Stimulated activated CD4-positive, alpha-beta T cell treated with anti-CD3 and anti-CD28 coated beads, Interleukin-4, amount 100 ng/mL, for 48 hours (primary cell): ENCODE results near the gene OSBPL2.

Experiments used
- DNase-seq, 2 donors: peaks; one replicate each; pipeline ENCODE4 v3.0.0-alpha.2; 2020; ENCODE audit warnings: low read depth in 2 of 2

The OSBPL2 gene

DNA sequence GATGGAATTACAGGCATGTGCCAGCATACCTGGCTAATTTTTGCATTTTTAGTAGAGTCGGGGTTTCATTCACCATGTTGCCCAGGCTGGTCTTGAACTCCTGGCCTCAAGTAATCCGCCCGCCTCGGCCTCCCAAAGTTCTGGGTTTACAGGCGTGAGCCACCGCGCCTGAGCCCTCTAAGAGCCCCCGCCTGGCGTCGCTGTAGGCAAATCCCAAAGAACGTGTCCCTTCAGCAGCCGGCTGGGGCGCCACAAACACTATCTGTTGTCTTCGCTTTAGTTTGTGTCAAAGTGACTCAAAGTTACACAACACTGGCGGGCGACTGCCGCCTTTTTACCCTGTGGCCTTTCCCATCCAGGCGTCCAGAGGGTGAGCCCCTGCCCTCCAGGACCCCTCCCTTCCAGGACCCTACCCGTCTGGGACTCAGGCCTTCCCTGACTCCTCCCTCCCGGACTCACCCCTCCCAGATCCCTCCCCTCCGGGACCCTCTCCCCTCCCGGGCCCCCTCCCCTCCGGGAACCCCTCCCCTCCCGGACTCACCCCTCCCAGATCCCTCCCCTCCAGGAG is 63.5 kb downstream of the OSBPL2 start:
- peak; percentile 84 to 86 for DNase-seq

- peak; percentile 93 to 94 for DNase-seq
These were observed 64.2 kb downstream of the OSBPL2 start, which contains the start of gene ADRM1 for GRCh38 chr20:62302341-62303061. TSS of gene ADRM1 (plus strand) at chr20:62302997. CDS start at chr20:62303569, 572 bp downstream.

DNA sequence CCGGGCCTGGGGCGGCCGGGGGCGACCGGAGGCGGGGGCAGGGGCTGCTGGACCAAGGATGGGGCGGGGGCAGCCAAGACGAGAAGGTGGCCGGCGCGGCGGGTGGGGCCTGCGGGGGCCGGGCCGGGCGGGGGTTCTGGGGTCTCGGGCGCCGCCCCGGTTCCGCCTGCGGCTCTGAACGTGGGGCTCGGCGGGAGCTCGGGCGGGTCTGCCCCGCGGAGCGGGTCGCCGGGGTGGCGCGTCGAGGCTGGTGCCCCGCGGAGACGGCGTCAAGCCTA is 64.7 kb downstream of the OSBPL2 start:
- DNase-seq: no peak

- DNase-seq: no peak
These were observed 65.3 kb downstream of the OSBPL2 start for GRCh38 chr20:62303340-62304226.

- no peak for DNase-seq
These were observed 66.2 kb downstream of the OSBPL2 start for GRCh38 chr20:62304331-62305148.

GRCh38 chr20:62305149-62305764 is 66.9 kb downstream of the OSBPL2 start:
- no peak for DNase-seq

GRCh38 chr20:62305765-62306413 is 67.6 kb downstream of the OSBPL2 start:
- no peak for DNase-seq

DNA sequence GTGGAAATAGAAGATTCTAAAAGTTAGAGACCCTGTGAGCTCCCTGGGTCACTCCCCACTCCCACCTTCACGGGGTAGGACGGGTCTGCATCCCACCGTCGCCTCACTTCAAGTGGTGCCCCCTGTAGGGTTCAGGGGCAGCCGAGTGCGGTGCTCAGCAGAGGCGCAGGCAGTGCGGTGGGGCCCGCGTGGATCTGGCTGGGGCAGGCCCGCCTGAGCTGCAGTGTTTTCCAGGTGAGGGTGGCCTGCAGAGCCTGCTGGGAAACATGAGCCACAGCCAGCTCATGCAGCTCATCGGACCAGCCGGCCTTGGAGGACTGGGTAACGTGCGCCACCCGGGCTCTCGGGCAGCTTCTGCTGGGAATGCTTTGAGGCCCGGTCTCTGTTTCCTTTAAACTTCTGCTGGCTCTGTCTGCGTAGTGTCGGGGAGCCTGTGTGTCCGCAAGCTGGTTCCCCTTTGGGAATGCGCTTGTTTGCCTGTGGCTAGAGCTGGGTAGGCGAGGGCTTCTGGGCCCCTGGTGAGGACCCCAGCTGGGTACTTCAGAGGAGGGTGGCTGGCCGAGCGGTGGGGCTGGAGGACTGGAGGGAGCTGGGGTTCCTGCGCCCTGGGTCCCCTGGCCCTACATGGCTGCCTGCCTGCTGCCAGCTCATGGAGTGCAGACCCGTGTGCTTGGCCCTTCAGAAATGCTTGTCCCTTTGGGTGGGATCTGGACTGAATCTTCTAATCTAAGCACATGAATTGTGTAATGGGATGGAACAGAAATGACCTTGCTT is 68.3 kb downstream of the OSBPL2 start:
- DNase-seq: no peak

DNA sequence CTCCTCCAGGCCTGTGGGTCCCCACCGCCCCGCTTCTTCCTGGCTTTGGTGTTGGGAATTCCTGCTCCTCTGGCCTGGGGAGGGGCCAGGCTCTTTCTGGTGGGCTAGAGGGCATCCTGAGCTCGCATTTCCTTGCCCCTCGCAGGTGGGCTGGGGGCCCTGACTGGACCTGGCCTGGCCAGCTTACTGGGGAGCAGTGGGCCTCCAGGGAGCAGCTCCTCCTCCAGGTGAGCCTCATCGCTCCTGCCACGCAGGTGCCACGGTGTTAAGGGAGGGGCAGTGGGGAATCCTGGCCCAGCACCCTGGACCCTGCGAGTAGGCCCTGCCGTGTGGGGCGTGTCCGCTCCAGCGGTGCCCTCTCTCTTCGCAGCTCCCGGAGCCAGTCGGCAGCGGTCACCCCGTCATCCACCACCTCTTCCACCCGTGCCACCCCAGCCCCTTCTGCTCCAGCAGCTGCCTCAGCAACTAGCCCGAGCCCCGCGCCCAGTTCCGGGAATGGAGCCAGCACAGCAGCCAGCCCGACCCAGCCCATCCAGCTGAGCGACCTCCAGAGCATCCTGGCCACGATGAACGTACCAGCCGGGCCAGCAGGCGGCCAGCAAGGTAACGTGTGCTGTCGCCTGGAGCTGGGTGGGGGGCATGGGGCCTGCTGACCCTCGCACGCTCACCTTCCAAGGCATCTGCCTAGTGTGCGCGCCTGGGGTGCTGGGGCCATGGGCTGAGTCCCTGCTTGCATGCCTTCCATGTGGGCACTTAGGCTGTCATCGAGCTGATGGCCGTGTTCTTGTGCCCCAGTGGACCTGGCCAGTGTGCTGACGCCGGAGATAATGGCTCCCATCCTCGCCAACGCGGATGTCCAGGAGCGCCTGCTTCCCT is 69.1 kb downstream of the OSBPL2 start:
- DNase-seq: no peak

- no peak for DNase-seq
These were observed 69.9 kb downstream of the OSBPL2 start for GRCh38 chr20:62308102-62308822.

- no peak for DNase-seq
These were observed 71.0 kb downstream of the OSBPL2 start for GRCh38 chr20:62309198-62309944.

- DNase-seq: no peak
These were observed 71.8 kb downstream of the OSBPL2 start for GRCh38 chr20:62309947-62310756.

DNA sequence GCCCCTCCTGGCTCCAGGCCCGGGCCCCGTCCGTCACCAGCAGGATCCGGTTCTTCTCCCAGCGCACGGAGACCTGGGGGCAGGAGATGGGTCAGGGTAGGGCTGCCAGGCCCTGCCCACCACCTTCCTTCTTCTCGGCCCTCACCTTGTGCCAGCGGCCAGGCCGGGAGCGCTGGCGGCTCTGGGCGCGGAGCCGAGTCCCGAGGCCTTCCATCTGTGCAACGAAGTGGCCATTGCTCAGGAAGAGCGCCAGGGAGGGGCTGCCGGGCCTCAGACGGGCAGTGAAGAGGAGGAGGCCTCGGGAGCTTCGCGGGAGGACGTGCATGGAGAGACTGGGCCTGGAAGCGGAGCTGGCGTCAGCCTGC is 72.4 kb downstream of the OSBPL2 start:
- DNase-seq: no peak

GRCh38 chr20:62311150-62311549 is 72.8 kb downstream of the OSBPL2 start:
- no peak for DNase-seq

DNA sequence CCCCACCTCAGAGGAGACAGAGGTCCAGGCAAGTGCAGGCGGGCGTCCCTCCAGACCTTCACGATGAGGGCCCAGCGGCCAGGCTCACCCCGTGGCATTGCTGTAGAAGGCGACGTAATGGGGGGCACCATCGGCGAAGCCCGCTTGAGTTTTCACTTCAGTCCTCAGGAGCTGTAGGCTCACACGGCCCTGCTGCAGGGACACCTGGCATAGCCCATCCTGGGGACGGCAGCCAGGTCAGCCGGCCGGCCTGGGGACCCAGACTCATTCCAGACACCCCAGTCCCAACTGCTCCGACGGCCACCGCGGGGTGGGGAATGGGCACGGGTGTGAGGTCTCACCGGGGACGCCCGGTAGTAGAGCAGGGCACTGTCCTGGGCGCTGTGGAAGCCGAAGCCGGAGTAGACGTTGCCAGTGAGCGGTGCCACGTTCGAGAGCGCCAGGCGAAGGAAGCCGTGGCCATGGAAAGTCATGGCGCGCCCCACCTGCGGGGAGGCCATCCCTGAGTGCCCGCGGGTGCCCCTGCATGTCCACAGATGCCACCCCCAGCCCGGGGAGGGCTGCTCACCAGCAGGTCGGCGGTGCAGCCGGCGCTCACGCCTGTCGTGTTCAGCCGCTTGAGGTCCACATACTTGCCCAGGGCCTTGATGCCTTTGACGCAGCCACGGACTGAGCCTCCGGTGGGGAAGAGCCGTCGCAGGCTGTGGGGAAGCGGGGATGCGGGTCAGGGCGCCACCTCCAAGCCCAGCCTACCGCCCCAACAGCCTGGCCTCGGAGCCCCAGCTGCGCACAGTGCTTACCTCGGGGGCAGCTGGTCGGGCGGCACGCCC is 73.7 kb downstream of the OSBPL2 start:
- no peak for DNase-seq

DNA sequence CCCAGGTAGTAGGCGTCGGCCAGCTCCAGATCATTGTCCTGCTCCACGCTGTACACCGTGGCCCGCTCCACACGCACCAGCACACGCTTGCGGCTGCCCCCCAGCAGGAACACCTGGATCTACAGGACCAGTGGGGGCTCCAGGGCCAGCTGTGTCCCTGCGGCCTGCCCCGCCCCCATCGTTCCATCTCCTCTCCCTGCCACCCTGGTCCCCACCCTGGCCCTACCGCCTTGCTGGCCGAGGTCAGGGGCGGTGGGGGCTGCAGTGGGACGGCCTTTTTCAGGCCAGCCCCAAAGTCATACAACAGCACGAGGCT is 74.3 kb downstream of the OSBPL2 start:
- DNase-seq: no peak
